ENCODE measurements around the gene ITGA8.

DNA sequence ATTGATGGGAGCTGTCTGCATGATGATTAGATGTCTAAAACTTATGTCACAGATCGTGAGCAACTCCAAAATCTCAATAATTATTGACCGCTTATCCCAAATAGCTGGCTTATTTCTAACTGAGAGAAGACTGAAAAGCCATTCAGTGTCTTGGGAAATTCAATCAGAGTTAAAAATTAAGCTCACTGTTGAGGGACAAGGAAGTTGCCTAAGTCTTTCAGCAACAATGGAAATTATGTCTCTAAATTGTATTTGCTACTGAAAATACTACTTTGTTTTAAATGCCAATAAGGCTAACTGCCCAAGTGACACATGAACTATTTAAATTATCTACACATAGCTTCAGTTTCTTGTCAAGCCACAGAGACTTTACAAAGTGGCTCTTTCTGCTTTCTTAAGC lies 240.8 kb downstream of the ITGA8 start:
- no peak for TF ChIP-seq MCM3 (IDR thresholded peaks at IDR 0.05)
- TF ChIP-seq, protein P1, sequence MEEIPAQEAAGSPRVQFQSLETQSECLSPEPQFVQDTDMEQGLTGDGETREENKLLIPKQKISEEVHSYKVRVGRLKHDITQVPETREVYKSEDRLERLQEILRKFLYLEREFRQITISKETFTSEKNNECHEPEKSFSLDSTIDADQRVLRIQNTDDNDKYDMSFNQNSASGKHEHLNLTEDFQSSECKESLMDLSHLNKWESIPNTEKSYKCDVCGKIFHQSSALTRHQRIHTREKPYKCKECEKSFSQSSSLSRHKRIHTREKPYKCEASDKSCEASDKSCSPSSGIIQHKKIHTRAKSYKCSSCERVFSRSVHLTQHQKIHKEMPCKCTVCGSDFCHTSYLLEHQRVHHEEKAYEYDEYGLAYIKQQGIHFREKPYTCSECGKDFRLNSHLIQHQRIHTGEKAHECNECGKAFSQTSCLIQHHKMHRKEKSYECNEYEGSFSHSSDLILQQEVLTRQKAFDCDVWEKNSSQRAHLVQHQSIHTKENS (CRISPR knock-in tag; IDR thresholded peaks at IDR 0.05), result no peak
- TF ChIP-seq, protein P2, sequence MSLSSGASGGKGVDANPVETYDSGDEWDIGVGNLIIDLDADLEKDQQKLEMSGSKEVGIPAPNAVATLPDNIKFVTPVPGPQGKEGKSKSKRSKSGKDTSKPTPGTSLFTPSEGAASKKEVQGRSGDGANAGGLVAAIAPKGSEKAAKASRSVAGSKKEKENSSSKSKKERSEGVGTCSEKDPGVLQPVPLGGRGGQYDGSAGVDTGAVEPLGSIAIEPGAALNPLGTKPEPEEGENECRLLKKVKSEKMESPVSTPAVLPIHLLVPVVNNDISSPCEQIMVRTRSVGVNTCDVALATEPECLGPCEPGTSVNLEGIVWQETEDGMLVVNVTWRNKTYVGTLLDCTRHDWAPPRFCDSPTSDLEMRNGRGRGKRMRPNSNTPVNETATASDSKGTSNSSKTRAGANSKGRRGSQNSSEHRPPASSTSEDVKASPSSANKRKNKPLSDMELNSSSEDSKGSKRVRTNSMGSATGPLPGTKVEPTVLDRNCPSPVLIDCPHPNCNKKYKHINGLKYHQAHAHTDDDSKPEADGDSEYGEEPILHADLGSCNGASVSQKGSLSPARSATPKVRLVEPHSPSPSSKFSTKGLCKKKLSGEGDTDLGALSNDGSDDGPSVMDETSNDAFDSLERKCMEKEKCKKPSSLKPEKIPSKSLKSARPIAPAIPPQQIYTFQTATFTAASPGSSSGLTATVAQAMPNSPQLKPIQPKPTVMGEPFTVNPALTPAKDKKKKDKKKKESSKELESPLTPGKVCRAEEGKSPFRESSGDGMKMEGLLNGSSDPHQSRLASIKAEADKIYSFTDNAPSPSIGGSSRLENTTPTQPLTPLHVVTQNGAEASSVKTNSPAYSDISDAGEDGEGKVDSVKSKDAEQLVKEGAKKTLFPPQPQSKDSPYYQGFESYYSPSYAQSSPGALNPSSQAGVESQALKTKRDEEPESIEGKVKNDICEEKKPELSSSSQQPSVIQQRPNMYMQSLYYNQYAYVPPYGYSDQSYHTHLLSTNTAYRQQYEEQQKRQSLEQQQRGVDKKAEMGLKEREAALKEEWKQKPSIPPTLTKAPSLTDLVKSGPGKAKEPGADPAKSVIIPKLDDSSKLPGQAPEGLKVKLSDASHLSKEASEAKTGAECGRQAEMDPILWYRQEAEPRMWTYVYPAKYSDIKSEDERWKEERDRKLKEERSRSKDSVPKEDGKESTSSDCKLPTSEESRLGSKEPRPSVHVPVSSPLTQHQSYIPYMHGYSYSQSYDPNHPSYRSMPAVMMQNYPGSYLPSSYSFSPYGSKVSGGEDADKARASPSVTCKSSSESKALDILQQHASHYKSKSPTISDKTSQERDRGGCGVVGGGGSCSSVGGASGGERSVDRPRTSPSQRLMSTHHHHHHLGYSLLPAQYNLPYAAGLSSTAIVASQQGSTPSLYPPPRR (CRISPR knock-in tag; IDR thresholded peaks at IDR 0.05; ENCODE audit: borderline replicate concordance), result no peak
- TF ChIP-seq PPARD (CRISPR knock-in tag; IDR thresholded peaks at IDR 0.05), result no peak
- TF ChIP-seq NFIC (IDR thresholded peaks at IDR 0.05), result no peak
- TF ChIP-seq POLR2A (conservative IDR thresholded peaks at IDR 0.05), result no peak
- TF ChIP-seq, protein P3, sequence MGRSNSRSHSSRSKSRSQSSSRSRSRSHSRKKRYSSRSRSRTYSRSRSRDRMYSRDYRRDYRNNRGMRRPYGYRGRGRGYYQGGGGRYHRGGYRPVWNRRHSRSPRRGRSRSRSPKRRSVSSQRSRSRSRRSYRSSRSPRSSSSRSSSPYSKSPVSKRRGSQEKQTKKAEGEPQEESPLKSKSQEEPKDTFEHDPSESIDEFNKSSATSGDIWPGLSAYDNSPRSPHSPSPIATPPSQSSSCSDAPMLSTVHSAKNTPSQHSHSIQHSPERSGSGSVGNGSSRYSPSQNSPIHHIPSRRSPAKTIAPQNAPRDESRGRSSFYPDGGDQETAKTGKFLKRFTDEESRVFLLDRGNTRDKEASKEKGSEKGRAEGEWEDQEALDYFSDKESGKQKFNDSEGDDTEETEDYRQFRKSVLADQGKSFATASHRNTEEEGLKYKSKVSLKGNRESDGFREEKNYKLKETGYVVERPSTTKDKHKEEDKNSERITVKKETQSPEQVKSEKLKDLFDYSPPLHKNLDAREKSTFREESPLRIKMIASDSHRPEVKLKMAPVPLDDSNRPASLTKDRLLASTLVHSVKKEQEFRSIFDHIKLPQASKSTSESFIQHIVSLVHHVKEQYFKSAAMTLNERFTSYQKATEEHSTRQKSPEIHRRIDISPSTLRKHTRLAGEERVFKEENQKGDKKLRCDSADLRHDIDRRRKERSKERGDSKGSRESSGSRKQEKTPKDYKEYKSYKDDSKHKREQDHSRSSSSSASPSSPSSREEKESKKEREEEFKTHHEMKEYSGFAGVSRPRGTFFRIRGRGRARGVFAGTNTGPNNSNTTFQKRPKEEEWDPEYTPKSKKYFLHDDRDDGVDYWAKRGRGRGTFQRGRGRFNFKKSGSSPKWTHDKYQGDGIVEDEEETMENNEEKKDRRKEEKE (IDR thresholded peaks at IDR 0.05; ENCODE audit: borderline replicate concordance in 1 of 2, control insufficient read depth in 1 of 2, low read depth in 2 of 2, low read length in 1 of 2), result no peak
- no peak for TF ChIP-seq NFE2L1 (tag; IDR thresholded peaks at IDR 0.05; ENCODE audit: borderline replicate concordance, low read depth)
- TF ChIP-seq, protein P4, sequence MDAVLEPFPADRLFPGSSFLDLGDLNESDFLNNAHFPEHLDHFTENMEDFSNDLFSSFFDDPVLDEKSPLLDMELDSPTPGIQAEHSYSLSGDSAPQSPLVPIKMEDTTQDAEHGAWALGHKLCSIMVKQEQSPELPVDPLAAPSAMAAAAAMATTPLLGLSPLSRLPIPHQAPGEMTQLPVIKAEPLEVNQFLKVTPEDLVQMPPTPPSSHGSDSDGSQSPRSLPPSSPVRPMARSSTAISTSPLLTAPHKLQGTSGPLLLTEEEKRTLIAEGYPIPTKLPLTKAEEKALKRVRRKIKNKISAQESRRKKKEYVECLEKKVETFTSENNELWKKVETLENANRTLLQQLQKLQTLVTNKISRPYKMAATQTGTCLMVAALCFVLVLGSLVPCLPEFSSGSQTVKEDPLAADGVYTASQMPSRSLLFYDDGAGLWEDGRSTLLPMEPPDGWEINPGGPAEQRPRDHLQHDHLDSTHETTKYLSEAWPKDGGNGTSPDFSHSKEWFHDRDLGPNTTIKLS (IDR thresholded peaks at IDR 0.05; ENCODE audit: borderline replicate concordance, low read depth), result no peak
- TF ChIP-seq, protein P5, sequence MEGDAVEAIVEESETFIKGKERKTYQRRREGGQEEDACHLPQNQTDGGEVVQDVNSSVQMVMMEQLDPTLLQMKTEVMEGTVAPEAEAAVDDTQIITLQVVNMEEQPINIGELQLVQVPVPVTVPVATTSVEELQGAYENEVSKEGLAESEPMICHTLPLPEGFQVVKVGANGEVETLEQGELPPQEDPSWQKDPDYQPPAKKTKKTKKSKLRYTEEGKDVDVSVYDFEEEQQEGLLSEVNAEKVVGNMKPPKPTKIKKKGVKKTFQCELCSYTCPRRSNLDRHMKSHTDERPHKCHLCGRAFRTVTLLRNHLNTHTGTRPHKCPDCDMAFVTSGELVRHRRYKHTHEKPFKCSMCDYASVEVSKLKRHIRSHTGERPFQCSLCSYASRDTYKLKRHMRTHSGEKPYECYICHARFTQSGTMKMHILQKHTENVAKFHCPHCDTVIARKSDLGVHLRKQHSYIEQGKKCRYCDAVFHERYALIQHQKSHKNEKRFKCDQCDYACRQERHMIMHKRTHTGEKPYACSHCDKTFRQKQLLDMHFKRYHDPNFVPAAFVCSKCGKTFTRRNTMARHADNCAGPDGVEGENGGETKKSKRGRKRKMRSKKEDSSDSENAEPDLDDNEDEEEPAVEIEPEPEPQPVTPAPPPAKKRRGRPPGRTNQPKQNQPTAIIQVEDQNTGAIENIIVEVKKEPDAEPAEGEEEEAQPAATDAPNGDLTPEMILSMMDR (IDR thresholded peaks at IDR 0.05 in 2 of 3, conservative IDR thresholded peaks at IDR 0.05 in 1 of 3; ENCODE audit: insufficient read depth in 2 of 3, low read depth in 1 of 3, low read length in 3 of 3), result no peak
- TF ChIP-seq, protein P6, sequence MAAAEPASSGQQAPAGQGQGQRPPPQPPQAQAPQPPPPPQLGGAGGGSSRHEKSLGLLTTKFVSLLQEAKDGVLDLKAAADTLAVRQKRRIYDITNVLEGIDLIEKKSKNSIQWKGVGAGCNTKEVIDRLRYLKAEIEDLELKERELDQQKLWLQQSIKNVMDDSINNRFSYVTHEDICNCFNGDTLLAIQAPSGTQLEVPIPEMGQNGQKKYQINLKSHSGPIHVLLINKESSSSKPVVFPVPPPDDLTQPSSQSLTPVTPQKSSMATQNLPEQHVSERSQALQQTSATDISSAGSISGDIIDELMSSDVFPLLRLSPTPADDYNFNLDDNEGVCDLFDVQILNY (CRISPR knock-in tag; IDR thresholded peaks at IDR 0.05), result no peak
